Frontal cortex (tissue), 4 donors: ENCODE measurements around the gene NR2F1. TPM values are rescaled to one million over a fixed set of nuclear protein-coding genes. Genes with fewer than 3 reads are reported as not detected.

Experiments used
- DNase-seq, 2 donors: peaks; one replicate each; pipeline ENCODE4 v3.0.0; 2012; ENCODE audit warnings: low spot score in 2 of 2
- FAIRE-seq: peaks from 2 replicates; lab custom pipeline; 2012; peaks lifted over from hg19 to GRCh38; lab: Jason Lieb, UNC
- total RNA-seq: library from RNA; depleted of rRNA; stranded (reverse); fragments of >200 nt; gene quantifications from one replicate; pipeline ENCODE4 v1.2.3, GENCODE V29; 2014
- donor health status: control.
- donor health status: control.
- donor health status: control.

The NR2F1 gene
- total RNA-seq, 1 donor from 2014 or later, result 53.8 TPM

GRCh38 chr5:93588352-93589151, 5.5 kb downstream of the NR2F1 start:
- no peak for FAIRE-seq
- DNase-seq, result no peak

DNA sequence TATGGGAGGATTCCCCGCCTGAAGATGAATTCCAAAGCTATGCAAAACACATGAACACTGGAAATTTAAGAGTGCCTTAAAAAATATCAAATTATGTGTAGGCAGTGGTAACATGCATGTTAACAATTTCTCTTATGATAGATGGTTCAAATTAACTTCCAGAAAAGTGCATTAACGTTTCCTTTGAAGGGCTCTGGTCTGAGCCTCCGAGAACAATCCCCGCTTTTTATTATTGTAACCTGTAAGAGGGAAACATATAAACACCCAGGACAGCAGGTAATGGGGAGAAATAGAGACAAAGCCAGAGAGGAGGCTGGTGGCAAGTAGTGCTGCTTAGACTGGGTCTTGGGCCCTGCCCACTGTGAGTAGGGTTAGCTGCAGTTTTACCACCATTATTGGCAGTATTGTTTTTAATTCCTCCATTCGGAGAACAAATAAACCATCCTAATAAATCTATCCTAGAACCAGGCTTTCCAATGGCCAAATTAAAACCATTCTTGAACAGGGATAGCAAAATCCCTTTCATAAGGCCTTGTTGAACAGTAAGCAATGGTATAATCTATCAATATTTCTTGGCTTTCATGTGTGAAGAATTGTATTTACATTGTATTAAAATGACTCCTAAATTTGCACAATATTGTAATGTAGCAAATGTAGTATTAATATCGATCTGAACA, 6.3 kb downstream of the NR2F1 start:
- DNase-seq, result no peak
- FAIRE-seq, result no peak

DNA sequence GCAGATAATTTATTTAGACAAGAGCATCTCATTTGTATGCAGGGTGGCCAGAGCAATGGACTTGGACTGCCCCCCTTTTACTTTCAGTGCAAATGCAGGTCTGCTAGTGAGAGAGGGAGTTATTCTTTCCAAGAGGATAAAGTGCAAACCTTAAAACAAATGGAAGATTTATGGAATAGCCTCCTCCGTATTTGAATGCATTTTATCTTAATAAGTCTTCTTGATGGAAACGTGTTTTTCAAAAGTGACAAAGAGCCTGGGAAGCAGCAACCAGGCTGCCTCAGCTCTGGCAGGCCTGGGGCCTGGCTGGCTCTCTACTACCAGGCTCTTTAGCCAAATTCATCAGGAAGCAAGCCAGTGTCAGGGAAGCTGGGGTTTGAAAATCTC, 6.8 kb downstream of the NR2F1 start:
- DNase-seq (no peak), FAIRE-seq (no peak)

DNA sequence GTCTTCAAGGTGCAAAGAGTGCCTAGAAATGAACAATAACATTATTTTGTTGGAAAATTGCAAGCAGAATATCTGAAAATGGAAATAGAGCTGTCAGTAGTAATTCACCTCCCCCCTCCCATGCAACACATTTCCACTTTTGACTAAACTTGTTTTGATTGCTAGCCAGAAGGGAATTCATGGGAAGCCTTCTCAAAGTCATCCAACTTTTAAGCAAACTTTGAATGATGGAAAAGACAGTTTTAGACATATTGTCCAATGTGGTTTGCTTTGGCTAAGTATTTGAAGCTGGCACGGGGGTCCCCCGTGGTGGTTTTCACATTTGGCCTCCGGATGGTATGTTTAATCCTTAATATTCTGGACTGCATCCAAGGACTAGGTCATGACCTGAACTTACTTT, 7.5 kb downstream of the NR2F1 start:
- DNase-seq, result no peak
- no peak for FAIRE-seq

DNA sequence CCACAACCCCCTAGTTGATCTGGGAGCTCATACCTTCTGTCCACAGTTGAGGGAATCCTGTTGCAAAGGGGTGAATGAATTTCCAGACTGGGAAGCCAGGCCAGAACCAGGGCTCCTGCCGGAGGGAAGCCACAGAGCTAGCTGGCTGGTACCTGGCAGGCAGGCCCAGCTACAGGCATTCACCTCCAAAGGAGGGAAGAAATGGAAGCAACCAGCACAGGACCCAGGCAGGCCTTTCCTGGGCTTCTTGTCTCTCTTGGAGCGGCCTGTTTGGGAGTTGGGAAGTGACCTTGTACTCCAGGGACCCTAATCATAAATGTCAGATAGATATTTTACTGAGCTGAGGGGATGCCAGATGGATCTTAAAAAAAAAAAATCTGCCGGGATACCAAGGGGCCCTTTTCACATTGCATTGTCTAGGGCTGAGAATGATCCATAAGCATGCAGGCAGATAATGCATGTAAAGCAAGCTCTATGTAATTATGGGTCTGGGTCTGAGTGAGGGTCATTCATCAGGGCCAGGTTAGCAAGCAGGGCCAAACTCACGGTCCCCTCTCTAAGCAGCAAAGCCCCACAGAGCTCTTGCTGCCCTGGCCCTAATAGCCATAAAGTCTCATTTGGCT, 8.4 kb downstream of the NR2F1 start:
- FAIRE-seq (no peak), DNase-seq (no peak)

DNA sequence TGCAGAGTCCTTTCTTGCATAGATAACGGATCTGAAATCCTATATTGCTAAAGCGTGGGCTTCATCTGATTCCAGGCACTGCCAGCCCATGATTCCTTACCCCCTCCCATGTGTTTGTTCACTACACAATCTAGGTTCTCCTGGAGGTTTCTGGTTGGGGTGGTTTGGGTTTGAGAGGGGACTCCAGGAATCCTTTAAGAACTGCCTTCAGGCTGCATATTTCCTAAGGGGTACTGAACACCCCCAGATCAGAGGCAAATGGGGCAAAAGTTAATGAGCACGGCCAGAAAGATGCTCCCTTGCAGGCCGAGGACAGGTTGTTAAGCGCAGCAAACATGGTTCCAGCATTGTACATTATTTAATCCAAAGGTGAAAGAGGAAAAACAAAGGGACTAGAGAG, 9.9 kb downstream of the NR2F1 start:
- FAIRE-seq, result no peak

DNA sequence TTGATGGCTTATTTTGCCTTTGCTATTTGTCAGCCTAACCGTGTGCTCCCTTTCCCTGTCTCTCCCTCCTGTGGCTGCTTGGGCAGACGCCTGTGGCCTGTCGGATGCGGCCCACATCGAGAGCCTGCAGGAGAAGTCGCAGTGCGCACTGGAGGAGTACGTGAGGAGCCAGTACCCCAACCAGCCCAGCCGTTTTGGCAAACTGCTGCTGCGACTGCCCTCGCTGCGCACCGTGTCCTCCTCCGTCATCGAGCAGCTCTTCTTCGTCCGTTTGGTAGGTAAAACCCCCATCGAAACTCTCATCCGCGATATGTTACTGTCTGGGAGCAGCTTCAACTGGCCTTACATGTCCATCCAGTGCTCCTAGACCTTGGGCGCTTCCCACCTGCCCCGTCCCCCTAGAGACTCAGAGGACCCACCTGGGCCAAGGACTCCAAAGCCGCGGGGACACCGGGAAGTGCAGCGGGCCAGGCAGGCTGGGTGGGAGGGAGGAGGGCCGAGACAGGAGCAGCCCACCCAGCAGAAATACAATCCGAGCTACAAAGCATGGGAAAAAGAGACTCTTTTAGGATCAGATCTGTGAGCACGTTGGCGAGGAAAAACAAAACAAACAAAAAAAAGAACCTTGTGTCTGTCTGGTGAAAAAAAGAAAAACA, 10.6 kb downstream of the NR2F1 start:
- DNase-seq, result no peak

More for the DNA sequence above, 9.9 kb downstream of the NR2F1 start:
- DNase-seq, result no peak

GRCh38 chr5:93594591-93595419, 11.8 kb downstream of the NR2F1 start:
- no peak for DNase-seq

More for the DNA sequence above, 10.6 kb downstream of the NR2F1 start:
- FAIRE-seq, result no peak

GRCh38 chr5:93595420-93596147, 12.6 kb downstream of the NR2F1 start:
- FAIRE-seq (no peak), DNase-seq (no peak)

More at GRCh38 chr5:93594591-93595419, 11.8 kb downstream of the NR2F1 start:
- no peak for FAIRE-seq

GRCh38 chr5:93596310-93596675, 13.3 kb downstream of the NR2F1 start:
- no peak for FAIRE-seq
- DNase-seq, result no peak

DNA sequence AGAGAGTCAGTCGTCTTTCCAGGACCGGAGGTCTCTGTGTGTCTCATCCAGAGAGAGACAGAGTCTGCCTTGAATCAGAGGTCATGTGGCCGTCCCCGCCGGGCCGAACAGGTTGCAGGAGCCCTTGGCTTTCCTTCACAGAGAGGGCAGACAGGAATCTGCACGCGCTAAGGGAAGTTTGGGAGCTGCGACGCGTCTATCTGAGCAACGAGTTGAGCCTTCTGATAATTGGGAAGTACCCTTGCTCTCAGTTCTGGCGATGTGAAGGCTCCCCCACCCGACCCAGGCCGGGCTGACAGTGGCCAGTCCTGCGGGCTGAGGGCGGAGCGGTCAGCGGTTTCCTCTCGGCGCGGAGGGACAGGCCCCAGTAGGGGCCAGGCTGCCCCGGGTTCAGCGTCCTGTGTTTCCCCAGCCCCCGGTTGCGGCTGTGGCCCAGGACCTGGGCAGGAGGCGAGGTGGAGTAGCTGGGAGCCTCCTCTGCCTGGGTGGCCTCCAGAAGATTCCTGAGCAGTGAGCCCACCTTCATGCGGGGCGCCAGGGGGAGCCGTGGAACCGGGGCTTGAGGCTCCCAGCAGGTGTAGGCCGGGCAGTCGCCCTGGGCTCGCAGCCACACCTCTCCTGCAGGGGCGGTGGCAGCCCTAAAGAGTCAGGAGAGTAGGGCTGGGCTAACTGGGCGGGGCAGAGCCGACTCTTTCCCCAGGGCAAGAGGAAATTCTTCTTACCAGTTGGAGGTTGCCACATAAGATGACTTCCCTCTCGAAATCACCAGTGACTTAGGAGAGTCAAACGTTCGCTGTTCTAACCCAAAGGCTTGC, 13.9 kb downstream of the NR2F1 start:
- DNase-seq, result no peak
- FAIRE-seq, result no peak

- no peak for FAIRE-seq
- DNase-seq, result no peak
These were observed 15.3 kb downstream of the NR2F1 start for GRCh38 chr5:93598091-93599000.

DNA sequence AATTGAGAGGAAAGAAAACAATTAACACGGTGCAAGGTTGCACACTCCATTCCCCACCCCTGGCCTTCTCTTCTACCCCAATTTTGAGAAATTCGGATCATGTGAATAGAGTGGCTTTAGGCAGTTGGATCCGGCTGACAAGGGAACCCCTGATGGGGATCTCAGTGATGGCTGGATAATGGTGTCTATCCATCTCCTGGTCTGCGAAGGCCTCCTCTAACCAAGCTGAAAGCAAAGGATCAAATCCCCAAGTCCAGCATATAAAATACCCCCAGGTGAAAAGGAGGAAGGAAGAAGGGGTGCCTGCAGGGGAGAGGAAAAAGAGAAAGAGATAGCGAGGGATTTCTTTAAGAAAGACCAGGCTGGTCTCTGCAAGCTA, 16.0 kb downstream of the NR2F1 start:
- DNase-seq (no peak), FAIRE-seq (no peak)

DNA sequence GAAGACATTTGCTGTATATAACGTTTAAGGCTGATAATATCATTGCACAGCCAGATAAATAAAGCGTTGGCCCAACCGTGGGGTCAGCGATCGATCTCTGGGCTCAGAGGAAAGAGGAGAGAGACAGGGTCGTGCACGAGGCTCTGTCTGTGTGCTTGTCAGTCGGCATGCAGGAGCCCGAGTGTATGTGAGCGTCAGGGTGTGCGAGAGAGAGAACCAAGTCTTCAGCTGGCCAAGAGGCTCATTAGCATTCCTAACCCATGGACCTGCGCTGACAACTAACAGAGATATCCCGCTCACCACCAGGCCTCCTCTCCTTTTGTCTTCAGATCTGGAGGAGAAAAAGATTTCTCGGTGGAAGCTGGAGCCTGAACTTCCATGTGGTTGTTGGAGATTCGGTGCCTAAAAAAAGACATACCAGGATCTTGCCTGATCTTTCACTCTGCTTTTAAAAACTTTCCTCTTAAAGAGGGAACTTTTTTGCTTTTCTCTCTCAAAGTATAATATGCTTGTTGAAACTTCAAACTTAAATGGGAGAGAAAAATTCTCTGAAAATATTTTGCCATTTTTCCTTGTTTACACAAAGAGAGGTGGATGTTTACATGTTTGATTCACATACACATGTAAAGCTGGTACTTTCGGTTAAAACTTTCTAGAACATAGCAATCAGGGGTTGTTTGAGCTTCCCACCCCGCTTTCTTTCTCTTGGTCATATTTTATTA, 16.5 kb downstream of the NR2F1 start:
- FAIRE-seq (no peak), DNase-seq (no peak)

GRCh38 chr5:93600409-93601070, 17.5 kb downstream of the NR2F1 start:
- DNase-seq (no peak), FAIRE-seq (no peak)
